Brain pericyte (primary cell): Measurements from ENCODE around the gene S1PR3.

ENCODE experiments used
- DNase-seq: peaks from one replicate; pipeline ENCODE4 v3.0.0-alpha.2; 2012; ENCODE audit warnings: low read depth, low spot score

S1PR3 gene

GRCh38 chr9:88992556-88992955 lies 1.3 kb downstream of the S1PR3 start:
- no peak for DNase-seq

GRCh38 chr9:88993327-88993726 lies 2.1 kb downstream of the S1PR3 start:
- DNase-seq = no peak

- no peak for DNase-seq
Measured at GRCh38 chr9:88993871-88994460, 2.7 kb downstream of the S1PR3 start.

GRCh38 chr9:88994469-88995199 lies 3.4 kb downstream of the S1PR3 start:
- no peak for DNase-seq

GRCh38 chr9:88995200-88995577 lies 3.9 kb downstream of the S1PR3 start:
- no peak for DNase-seq

GRCh38 chr9:88995627-88996026 lies 4.4 kb downstream of the S1PR3 start:
- DNase-seq = no peak

GRCh38 chr9:88996046-88996920 lies 5.0 kb downstream of the S1PR3 start:
- no peak for DNase-seq

- no peak for DNase-seq
Measured at GRCh38 chr9:88996921-88997235, 5.6 kb downstream of the S1PR3 start.

GRCh38 chr9:88997646-88998045 lies 6.4 kb downstream of the S1PR3 start:
- no peak for DNase-seq

GRCh38 chr9:88998503-88998902 lies 7.2 kb downstream of the S1PR3 start:
- no peak for DNase-seq

GRCh38 chr9:88998911-88999310 lies 7.6 kb downstream of the S1PR3 start:
- DNase-seq = no peak

GRCh38 chr9:89000371-89000781 lies 9.1 kb downstream of the S1PR3 start:
- no peak for DNase-seq

- peak; percentile 84 for DNase-seq
Measured at GRCh38 chr9:89000973-89001916, 10.0 kb downstream of the S1PR3 start.

- DNase-seq = no peak
Measured at GRCh38 chr9:89001917-89002540, 10.8 kb downstream of the S1PR3 start.

- DNase-seq = no peak
Measured at GRCh38 chr9:89002987-89003386, 11.7 kb downstream of the S1PR3 start.

- no peak for DNase-seq
Measured at GRCh38 chr9:89005323-89005722, 14.1 kb downstream of the S1PR3 start.

GRCh38 chr9:89006267-89006666 lies 15.0 kb downstream of the S1PR3 start:
- DNase-seq = no peak

GRCh38 chr9:89006996-89007967 lies 16.0 kb downstream of the S1PR3 start:
- no peak for DNase-seq

- no peak for DNase-seq
Measured at GRCh38 chr9:89008055-89008743, 16.9 kb downstream of the S1PR3 start.
